ENCODE measurements around the gene MAFB.

The MAFB gene

GRCh38 chr20:40687384-40688128, 1.5 kb downstream of the MAFB start:
- peaks cover 92% of the 10 kb centered on the region for H3K27me3 ChIP-seq (ENCODE audit: insufficient read depth, insufficient read length)
- DNase-seq (ENCODE audit: low read depth, low spot score), result no peak

DNA sequence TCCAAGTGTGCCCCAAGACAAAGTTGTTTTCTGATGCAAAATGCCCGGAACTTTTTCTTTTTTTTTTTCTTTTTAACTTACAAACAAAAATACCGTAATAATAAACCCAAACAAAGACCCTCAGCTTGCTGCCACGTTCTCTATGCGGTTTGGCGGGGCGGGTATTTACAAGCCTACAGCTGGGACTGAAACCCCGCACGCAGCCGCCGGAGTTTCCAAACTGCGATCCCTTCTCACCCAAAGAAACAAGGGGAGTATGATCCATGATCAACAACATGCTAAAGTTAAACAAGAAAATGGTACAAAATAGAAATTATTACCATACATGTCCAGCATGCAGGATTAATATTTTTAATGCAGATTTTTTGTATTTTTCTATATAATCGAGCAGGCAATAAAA, 2.1 kb downstream of the MAFB start:
- DNase-seq (ENCODE audit: low read depth, low spot score), result no peak
- Histone ChIP-seq H3K27me3 (ENCODE audit: insufficient read depth, insufficient read length) (peaks cover 90% of the 10 kb centered on the region), H3K4me3 (ENCODE audit: insufficient read length, low read depth) (peak overlapping the region; percentile 62), H3K9me3 (ENCODE audit: insufficient read depth, low read length) (no peaks in the 10 kb centered on the region), H3K4me1 (ENCODE audit: insufficient read depth, insufficient read length) (peaks cover 10% of the 10 kb centered on the region), H3K36me3 (ENCODE audit: insufficient read depth, insufficient read length, low read length) (no peaks in the 10 kb centered on the region), H3K9ac (ENCODE audit: insufficient read length, low read depth) (peak overlapping the region; percentile 84)
- TF ChIP-seq YY1 (IDR thresholded peaks at IDR 0.05; ENCODE audit: insufficient read depth, insufficient read length), result no peak
- TF ChIP-seq SUZ12 (IDR thresholded peaks at IDR 0.05; ENCODE audit: extremely low read depth, insufficient read depth, insufficient read length), result no peak
- TF ChIP-seq ZNF274 (IDR thresholded peaks at IDR 0.05; ENCODE audit: low read depth, low read length), result no peak

More at GRCh38 chr20:40687384-40688128, 1.5 kb downstream of the MAFB start:
- Histone ChIP-seq H3K4me1 (ENCODE audit: insufficient read depth, insufficient read length) (peaks cover 6% of the 10 kb centered on the region), H3K36me3 (ENCODE audit: insufficient read depth, insufficient read length, low read length) (no peaks in the 10 kb centered on the region), H3K9me3 (ENCODE audit: insufficient read depth, low read length) (no peaks in the 10 kb centered on the region), H3K4me3 (ENCODE audit: insufficient read length, low read depth) (peak overlapping the region; percentile 62), H3K9ac (ENCODE audit: insufficient read length, low read depth) (peak overlapping the region; percentile 84)
- TF ChIP-seq ZNF274 (IDR thresholded peaks at IDR 0.05; ENCODE audit: low read depth, low read length) (no peak), SUZ12 (IDR thresholded peaks at IDR 0.05; ENCODE audit: extremely low read depth, insufficient read depth, insufficient read length) (peak; percentile 60), YY1 (IDR thresholded peaks at IDR 0.05; ENCODE audit: insufficient read depth, insufficient read length) (no peak)

GRCh38 chr20:40686434-40686882, 2.6 kb downstream of the MAFB start:
- Histone ChIP-seq H3K9ac (ENCODE audit: insufficient read length, low read depth) (no peak overlapping the region), H3K36me3 (ENCODE audit: insufficient read depth, insufficient read length, low read length) (no peaks in the 10 kb centered on the region), H3K4me1 (ENCODE audit: insufficient read depth, insufficient read length) (peaks cover 10% of the 10 kb centered on the region), H3K27me3 (ENCODE audit: insufficient read depth, insufficient read length) (peaks cover 85% of the 10 kb centered on the region), H3K4me3 (ENCODE audit: insufficient read length, low read depth) (peak overlapping the region; percentile 62), H3K9me3 (ENCODE audit: insufficient read depth, low read length) (no peaks in the 10 kb centered on the region)
- DNase-seq (ENCODE audit: low read depth, low spot score), result no peak
- TF ChIP-seq SUZ12 (IDR thresholded peaks at IDR 0.05; ENCODE audit: extremely low read depth, insufficient read depth, insufficient read length), result no peak
- no peak for TF ChIP-seq YY1 (IDR thresholded peaks at IDR 0.05; ENCODE audit: insufficient read depth, insufficient read length)
- no peak for TF ChIP-seq ZNF274 (IDR thresholded peaks at IDR 0.05; ENCODE audit: low read depth, low read length)

GRCh38 chr20:40685349-40685748, 3.7 kb downstream of the MAFB start:
- no peak for DNase-seq (ENCODE audit: low read depth, low spot score)
- Histone ChIP-seq H3K27me3 (ENCODE audit: insufficient read depth, insufficient read length) (peaks cover 85% of the 10 kb centered on the region), H3K4me1 (ENCODE audit: insufficient read depth, insufficient read length) (peaks cover 10% of the 10 kb centered on the region), H3K4me3 (ENCODE audit: insufficient read length, low read depth) (no peak overlapping the region), H3K9ac (ENCODE audit: insufficient read length, low read depth) (no peak overlapping the region), H3K9me3 (ENCODE audit: insufficient read depth, low read length) (no peaks in the 10 kb centered on the region), H3K36me3 (ENCODE audit: insufficient read depth, insufficient read length, low read length) (no peaks in the 10 kb centered on the region)
- TF ChIP-seq ZNF274 (IDR thresholded peaks at IDR 0.05; ENCODE audit: low read depth, low read length) (no peak), YY1 (IDR thresholded peaks at IDR 0.05; ENCODE audit: insufficient read depth, insufficient read length) (no peak), SUZ12 (IDR thresholded peaks at IDR 0.05; ENCODE audit: extremely low read depth, insufficient read depth, insufficient read length) (no peak)

GRCh38 chr20:40683894-40684268, 5.2 kb downstream of the MAFB start:
- no peak for TF ChIP-seq ZNF274 (IDR thresholded peaks at IDR 0.05; ENCODE audit: low read depth, low read length)
- peak; percentile 59 for TF ChIP-seq SUZ12 (IDR thresholded peaks at IDR 0.05; ENCODE audit: extremely low read depth, insufficient read depth, insufficient read length)
- no peak for TF ChIP-seq YY1 (IDR thresholded peaks at IDR 0.05; ENCODE audit: insufficient read depth, insufficient read length)
- H3K36me3 ChIP-seq (ENCODE audit: insufficient read depth, insufficient read length, low read length), result no peaks in the 10 kb centered on the region
- H3K27me3 ChIP-seq (ENCODE audit: insufficient read depth, insufficient read length), result peaks cover 81% of the 10 kb centered on the region
- H3K4me1 ChIP-seq (ENCODE audit: insufficient read depth, insufficient read length), result peaks cover 10% of the 10 kb centered on the region
- peak overlapping the region; percentile 62 for H3K9ac ChIP-seq (ENCODE audit: insufficient read length, low read depth)
- H3K4me3 ChIP-seq (ENCODE audit: insufficient read length, low read depth), result peak overlapping the region; percentile 45
- no peaks in the 10 kb centered on the region for H3K9me3 ChIP-seq (ENCODE audit: insufficient read depth, low read length)
- DNase-seq (ENCODE audit: low read depth, low spot score), result no peak

GRCh38 chr20:40683221-40683893, 5.7 kb downstream of the MAFB start:
- Histone ChIP-seq H3K36me3 (ENCODE audit: insufficient read depth, insufficient read length, low read length) (no peaks in the 10 kb centered on the region), H3K4me1 (ENCODE audit: insufficient read depth, insufficient read length) (peaks cover 9% of the 10 kb centered on the region), H3K9ac (ENCODE audit: insufficient read length, low read depth) (peak overlapping the region; percentile 62), H3K27me3 (ENCODE audit: insufficient read depth, insufficient read length) (peaks cover 78% of the 10 kb centered on the region), H3K9me3 (ENCODE audit: insufficient read depth, low read length) (no peaks in the 10 kb centered on the region), H3K4me3 (ENCODE audit: insufficient read length, low read depth) (peak overlapping the region; percentile 45)
- TF ChIP-seq YY1 (IDR thresholded peaks at IDR 0.05; ENCODE audit: insufficient read depth, insufficient read length) (no peak), ZNF274 (IDR thresholded peaks at IDR 0.05; ENCODE audit: low read depth, low read length) (no peak), SUZ12 (IDR thresholded peaks at IDR 0.05; ENCODE audit: extremely low read depth, insufficient read depth, insufficient read length) (no peak)
- DNase-seq (ENCODE audit: low read depth, low spot score), result no peak

Measured in NT2/D1 (cell line).